ENCODE data around the gene HHIPL2.

GRCh38 chr1:222554177-222554576 is 6.3 kb upstream of the HHIPL2 start:
- TF ChIP-seq, protein P1, sequence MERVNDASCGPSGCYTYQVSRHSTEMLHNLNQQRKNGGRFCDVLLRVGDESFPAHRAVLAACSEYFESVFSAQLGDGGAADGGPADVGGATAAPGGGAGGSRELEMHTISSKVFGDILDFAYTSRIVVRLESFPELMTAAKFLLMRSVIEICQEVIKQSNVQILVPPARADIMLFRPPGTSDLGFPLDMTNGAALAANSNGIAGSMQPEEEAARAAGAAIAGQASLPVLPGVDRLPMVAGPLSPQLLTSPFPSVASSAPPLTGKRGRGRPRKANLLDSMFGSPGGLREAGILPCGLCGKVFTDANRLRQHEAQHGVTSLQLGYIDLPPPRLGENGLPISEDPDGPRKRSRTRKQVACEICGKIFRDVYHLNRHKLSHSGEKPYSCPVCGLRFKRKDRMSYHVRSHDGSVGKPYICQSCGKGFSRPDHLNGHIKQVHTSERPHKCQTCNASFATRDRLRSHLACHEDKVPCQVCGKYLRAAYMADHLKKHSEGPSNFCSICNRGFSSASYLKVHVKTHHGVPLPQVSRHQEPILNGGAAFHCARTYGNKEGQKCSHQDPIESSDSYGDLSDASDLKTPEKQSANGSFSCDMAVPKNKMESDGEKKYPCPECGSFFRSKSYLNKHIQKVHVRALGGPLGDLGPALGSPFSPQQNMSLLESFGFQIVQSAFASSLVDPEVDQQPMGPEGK (CRISPR knock-in tag; IDR thresholded peaks at IDR 0.05; ENCODE audit: borderline replicate concordance), result no peak
- TF ChIP-seq PPARA (CRISPR knock-in tag; IDR thresholded peaks at IDR 0.05; ENCODE audit: borderline replicate concordance) (no peak), SNAI2 (CRISPR knock-in tag; IDR thresholded peaks at IDR 0.05) (no peak), ZFP30 (CRISPR knock-in tag; IDR thresholded peaks at IDR 0.05) (no peak), ISL1 (CRISPR knock-in tag; IDR thresholded peaks at IDR 0.05) (no peak), CSRNP3 (CRISPR knock-in tag; IDR thresholded peaks at IDR 0.05) (no peak), TOX (CRISPR knock-in tag; IDR thresholded peaks at IDR 0.05; ENCODE audit: borderline replicate concordance) (no peak), ZNF70 (CRISPR knock-in tag; IDR thresholded peaks at IDR 0.05) (no peak), ZFP3 (CRISPR knock-in tag; IDR thresholded peaks at IDR 0.05) (no peak), ESRRG (CRISPR knock-in tag; IDR thresholded peaks at IDR 0.05) (no peak), ARNTL (CRISPR knock-in tag; IDR thresholded peaks at IDR 0.05; ENCODE audit: borderline replicate concordance, low read depth) (no peak), CSDC2 (CRISPR knock-in tag; IDR thresholded peaks at IDR 0.05) (no peak)
- TF ChIP-seq, protein P2, sequence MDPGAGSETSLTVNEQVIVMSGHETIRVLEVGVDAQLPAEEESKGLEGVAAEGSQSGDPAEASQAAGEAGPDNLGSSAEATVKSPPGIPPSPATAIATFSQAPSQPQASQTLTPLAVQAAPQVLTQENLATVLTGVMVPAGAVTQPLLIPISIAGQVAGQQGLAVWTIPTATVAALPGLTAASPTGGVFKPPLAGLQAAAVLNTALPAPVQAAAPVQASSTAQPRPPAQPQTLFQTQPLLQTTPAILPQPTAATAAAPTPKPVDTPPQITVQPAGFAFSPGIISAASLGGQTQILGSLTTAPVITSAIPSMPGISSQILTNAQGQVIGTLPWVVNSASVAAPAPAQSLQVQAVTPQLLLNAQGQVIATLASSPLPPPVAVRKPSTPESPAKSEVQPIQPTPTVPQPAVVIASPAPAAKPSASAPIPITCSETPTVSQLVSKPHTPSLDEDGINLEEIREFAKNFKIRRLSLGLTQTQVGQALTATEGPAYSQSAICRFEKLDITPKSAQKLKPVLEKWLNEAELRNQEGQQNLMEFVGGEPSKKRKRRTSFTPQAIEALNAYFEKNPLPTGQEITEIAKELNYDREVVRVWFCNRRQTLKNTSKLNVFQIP (CRISPR knock-in tag; IDR thresholded peaks at IDR 0.05; ENCODE audit: borderline replicate concordance, low read depth), result no peak
- TF ChIP-seq, protein P3, sequence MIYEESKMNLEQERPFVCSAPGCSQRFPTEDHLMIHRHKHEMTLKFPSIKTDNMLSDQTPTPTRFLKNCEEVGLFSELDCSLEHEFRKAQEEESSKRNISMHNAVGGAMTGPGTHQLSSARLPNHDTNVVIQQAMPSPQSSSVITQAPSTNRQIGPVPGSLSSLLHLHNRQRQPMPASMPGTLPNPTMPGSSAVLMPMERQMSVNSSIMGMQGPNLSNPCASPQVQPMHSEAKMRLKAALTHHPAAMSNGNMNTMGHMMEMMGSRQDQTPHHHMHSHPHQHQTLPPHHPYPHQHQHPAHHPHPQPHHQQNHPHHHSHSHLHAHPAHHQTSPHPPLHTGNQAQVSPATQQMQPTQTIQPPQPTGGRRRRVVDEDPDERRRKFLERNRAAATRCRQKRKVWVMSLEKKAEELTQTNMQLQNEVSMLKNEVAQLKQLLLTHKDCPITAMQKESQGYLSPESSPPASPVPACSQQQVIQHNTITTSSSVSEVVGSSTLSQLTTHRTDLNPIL (CRISPR knock-in tag; IDR thresholded peaks at IDR 0.05; ENCODE audit: low read depth), result no peak

All from SK-N-SH treated with all-trans-retinoic acid at 6 μM for 48 hours (cell line).